Measurements from ENCODE around the gene DENND2A.

GRCh38 chr7:140635345-140635744, 5.3 kb downstream of the DENND2A start:
- no peak for TF ChIP-seq CTCF (IDR thresholded peaks at IDR 0.05; ENCODE audit: low read length)
- TF ChIP-seq EZH2 (IDR thresholded peaks at IDR 0.05; ENCODE audit: borderline replicate concordance, low read length): no peak

All from OCI-LY1 (cell line).